Measurements from ENCODE around the gene PHF21A.

PHF21A gene

DNA sequence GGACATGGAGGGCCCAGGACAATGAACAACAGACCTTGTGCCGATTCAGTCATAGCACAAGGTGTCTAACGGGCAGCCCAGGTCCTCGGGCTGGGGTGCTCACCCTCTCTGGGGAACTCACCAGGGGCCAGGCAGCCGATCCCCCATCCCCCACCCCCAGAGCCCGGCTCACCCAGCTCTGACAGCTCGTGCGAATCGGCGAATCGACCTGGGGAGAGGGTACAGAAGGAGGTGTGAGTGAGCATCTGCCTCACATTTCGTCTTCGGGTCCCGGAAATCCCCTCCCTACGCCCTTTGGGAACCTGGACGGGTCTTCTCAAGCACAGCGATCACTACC, 204.0 kb downstream of the PHF21A start:
- ATAC-seq = no peak
- no peak for TF ChIP-seq TCF4 (CRISPR knock-in tag; IDR thresholded peaks at IDR 0.05; ENCODE audit: borderline replicate concordance)
- TF ChIP-seq GLIS3 (CRISPR knock-in tag; IDR thresholded peaks at IDR 0.05) = no peak
- TF ChIP-seq ARNTL (CRISPR knock-in tag; IDR thresholded peaks at IDR 0.05; ENCODE audit: borderline replicate concordance, low read depth) = no peak
- TF ChIP-seq PPARA (CRISPR knock-in tag; IDR thresholded peaks at IDR 0.05; ENCODE audit: borderline replicate concordance) = no peak
- TF ChIP-seq, protein P1, sequence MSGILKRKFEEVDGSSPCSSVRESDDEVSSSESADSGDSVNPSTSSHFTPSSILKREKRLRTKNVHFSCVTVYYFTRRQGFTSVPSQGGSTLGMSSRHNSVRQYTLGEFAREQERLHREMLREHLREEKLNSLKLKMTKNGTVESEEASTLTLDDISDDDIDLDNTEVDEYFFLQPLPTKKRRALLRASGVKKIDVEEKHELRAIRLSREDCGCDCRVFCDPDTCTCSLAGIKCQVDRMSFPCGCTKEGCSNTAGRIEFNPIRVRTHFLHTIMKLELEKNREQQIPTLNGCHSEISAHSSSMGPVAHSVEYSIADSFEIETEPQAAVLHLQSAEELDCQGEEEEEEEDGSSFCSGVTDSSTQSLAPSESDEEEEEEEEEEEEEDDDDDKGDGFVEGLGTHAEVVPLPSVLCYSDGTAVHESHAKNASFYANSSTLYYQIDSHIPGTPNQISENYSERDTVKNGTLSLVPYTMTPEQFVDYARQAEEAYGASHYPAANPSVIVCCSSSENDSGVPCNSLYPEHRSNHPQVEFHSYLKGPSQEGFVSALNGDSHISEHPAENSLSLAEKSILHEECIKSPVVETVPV (CRISPR knock-in tag; IDR thresholded peaks at IDR 0.05) = no peak
- TF ChIP-seq ESRRG (CRISPR knock-in tag; IDR thresholded peaks at IDR 0.05) = no peak
- no peak for TF ChIP-seq OSR1 (CRISPR knock-in tag; IDR thresholded peaks at IDR 0.05)
- no peak for TF ChIP-seq ZC3H10 (CRISPR knock-in tag; IDR thresholded peaks at IDR 0.05)
- no peak for TF ChIP-seq CSDC2 (CRISPR knock-in tag; IDR thresholded peaks at IDR 0.05)
- TF ChIP-seq BACH2 (CRISPR knock-in tag; IDR thresholded peaks at IDR 0.05; ENCODE audit: borderline replicate concordance) = no peak
- no peak for TF ChIP-seq TOX (CRISPR knock-in tag; IDR thresholded peaks at IDR 0.05; ENCODE audit: borderline replicate concordance)

DNA sequence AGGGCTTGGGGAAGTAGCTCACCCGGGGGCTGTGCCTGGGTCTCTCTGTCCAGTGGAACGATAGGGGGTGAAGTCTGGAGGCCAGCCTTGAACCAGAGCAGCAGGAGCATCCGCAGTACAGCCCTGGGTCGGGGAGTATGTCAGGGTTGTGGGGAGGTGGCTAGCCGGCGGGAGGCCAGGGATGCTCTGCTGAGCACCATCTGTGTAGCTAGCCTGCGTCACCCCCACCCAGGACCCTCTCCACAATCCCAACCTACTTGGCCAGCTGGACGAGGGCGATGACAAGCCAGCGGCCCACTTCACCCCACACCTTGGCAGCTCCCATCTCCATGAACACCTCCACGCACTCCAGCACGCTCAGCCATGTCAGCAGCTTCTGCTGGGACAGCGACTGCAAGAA, 205.8 kb downstream of the PHF21A start:
- no peak for TF ChIP-seq ZC3H10 (CRISPR knock-in tag; IDR thresholded peaks at IDR 0.05)
- TF ChIP-seq ESRRG (CRISPR knock-in tag; IDR thresholded peaks at IDR 0.05) = no peak
- TF ChIP-seq TOX (CRISPR knock-in tag; IDR thresholded peaks at IDR 0.05; ENCODE audit: borderline replicate concordance) = no peak
- TF ChIP-seq, protein P1 (CRISPR knock-in tag; IDR thresholded peaks at IDR 0.05) = no peak
- no peak for TF ChIP-seq OSR1 (CRISPR knock-in tag; IDR thresholded peaks at IDR 0.05)
- TF ChIP-seq, protein P2, sequence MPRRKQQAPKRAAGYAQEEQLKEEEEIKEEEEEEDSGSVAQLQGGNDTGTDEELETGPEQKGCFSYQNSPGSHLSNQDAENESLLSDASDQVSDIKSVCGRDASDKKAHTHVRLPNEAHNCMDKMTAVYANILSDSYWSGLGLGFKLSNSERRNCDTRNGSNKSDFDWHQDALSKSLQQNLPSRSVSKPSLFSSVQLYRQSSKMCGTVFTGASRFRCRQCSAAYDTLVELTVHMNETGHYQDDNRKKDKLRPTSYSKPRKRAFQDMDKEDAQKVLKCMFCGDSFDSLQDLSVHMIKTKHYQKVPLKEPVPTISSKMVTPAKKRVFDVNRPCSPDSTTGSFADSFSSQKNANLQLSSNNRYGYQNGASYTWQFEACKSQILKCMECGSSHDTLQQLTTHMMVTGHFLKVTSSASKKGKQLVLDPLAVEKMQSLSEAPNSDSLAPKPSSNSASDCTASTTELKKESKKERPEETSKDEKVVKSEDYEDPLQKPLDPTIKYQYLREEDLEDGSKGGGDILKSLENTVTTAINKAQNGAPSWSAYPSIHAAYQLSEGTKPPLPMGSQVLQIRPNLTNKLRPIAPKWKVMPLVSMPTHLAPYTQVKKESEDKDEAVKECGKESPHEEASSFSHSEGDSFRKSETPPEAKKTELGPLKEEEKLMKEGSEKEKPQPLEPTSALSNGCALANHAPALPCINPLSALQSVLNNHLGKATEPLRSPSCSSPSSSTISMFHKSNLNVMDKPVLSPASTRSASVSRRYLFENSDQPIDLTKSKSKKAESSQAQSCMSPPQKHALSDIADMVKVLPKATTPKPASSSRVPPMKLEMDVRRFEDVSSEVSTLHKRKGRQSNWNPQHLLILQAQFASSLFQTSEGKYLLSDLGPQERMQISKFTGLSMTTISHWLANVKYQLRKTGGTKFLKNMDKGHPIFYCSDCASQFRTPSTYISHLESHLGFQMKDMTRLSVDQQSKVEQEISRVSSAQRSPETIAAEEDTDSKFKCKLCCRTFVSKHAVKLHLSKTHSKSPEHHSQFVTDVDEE (CRISPR knock-in tag; IDR thresholded peaks at IDR 0.05) = no peak
- TF ChIP-seq ARNTL (CRISPR knock-in tag; IDR thresholded peaks at IDR 0.05; ENCODE audit: borderline replicate concordance, low read depth) = no peak
- no peak for TF ChIP-seq ZNF8 (CRISPR knock-in tag; IDR thresholded peaks at IDR 0.05)
- TF ChIP-seq ZNF565 (CRISPR knock-in tag; conservative IDR thresholded peaks at IDR 0.05; ENCODE audit: low read depth) = no peak
- no peak for TF ChIP-seq GLIS3 (CRISPR knock-in tag; IDR thresholded peaks at IDR 0.05)
- no peak for TF ChIP-seq SNAI2 (CRISPR knock-in tag; IDR thresholded peaks at IDR 0.05)
- no peak for ATAC-seq

DNA sequence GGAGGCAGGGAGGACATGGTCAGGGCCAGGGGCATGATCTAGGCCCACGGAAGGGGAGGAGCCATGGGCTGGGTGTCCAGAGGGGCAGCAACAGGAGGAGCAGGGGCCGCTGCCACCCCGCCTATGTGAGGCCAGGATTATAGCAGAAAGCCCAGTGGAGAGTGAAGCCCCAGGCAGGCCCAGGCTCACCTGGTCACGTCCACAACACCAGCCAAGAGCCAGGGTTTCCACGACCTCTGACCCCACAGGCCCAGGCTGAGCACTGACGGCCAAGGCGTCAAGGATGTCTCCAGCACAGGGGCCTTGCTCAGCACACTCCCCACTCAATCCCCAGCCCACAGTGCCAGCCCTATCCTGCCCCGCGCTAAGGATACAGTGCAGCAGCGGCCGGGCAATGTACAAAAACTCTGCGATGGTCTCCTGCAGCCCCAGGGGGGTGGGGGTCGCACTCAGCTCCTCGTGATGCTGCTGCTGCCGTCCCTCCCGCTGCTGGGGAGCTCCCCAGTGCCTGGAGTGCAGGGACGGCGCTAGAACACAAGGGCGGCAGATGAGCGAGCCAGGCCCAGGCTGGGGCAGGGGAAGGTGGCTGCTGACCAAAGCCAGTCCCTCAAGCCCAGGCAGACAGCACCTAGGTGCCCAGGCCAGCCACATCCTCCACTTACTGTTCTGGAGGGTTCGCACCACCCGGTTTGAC, 207.2 kb downstream of the PHF21A start:
- no peak for TF ChIP-seq ZFP30 (CRISPR knock-in tag; IDR thresholded peaks at IDR 0.05)
- TF ChIP-seq OSR1 (CRISPR knock-in tag; IDR thresholded peaks at IDR 0.05) = no peak
- no peak for TF ChIP-seq ZC3H10 (CRISPR knock-in tag; IDR thresholded peaks at IDR 0.05)
- TF ChIP-seq PPARA (CRISPR knock-in tag; IDR thresholded peaks at IDR 0.05; ENCODE audit: borderline replicate concordance) = no peak
- TF ChIP-seq ZNF8 (CRISPR knock-in tag; IDR thresholded peaks at IDR 0.05) = no peak
- TF ChIP-seq, protein P3, sequence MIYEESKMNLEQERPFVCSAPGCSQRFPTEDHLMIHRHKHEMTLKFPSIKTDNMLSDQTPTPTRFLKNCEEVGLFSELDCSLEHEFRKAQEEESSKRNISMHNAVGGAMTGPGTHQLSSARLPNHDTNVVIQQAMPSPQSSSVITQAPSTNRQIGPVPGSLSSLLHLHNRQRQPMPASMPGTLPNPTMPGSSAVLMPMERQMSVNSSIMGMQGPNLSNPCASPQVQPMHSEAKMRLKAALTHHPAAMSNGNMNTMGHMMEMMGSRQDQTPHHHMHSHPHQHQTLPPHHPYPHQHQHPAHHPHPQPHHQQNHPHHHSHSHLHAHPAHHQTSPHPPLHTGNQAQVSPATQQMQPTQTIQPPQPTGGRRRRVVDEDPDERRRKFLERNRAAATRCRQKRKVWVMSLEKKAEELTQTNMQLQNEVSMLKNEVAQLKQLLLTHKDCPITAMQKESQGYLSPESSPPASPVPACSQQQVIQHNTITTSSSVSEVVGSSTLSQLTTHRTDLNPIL (CRISPR knock-in tag; IDR thresholded peaks at IDR 0.05; ENCODE audit: low read depth) = no peak
- TF ChIP-seq, protein P4, sequence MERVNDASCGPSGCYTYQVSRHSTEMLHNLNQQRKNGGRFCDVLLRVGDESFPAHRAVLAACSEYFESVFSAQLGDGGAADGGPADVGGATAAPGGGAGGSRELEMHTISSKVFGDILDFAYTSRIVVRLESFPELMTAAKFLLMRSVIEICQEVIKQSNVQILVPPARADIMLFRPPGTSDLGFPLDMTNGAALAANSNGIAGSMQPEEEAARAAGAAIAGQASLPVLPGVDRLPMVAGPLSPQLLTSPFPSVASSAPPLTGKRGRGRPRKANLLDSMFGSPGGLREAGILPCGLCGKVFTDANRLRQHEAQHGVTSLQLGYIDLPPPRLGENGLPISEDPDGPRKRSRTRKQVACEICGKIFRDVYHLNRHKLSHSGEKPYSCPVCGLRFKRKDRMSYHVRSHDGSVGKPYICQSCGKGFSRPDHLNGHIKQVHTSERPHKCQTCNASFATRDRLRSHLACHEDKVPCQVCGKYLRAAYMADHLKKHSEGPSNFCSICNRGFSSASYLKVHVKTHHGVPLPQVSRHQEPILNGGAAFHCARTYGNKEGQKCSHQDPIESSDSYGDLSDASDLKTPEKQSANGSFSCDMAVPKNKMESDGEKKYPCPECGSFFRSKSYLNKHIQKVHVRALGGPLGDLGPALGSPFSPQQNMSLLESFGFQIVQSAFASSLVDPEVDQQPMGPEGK (CRISPR knock-in tag; IDR thresholded peaks at IDR 0.05; ENCODE audit: borderline replicate concordance) = no peak
- ATAC-seq = no peak

All from SK-N-SH treated with all-trans-retinoic acid at 6 μM for 48 hours (cell line).